Activated naive CD8-positive, alpha-beta T cell (primary cell): ENCODE measurements around the gene PARD6G.
A peak's percentile ranks its signal among the peaks of the same experiment; 100 is the strongest.

ENCODE experiments used
- H3K27ac Mint-ChIP-seq: one replicate; pipeline ENCODE4 v1.8.0; 2021; ENCODE audit warnings: mixed read lengths
- H3K27me3 Mint-ChIP-seq: one replicate; pipeline ENCODE4 v1.8.0; 2021; ENCODE audit warnings: mixed read lengths
- H3K36me3 Mint-ChIP-seq: one replicate; pipeline ENCODE4 v1.8.0; 2021; ENCODE audit warnings: mixed read lengths
- H3K4me1 Mint-ChIP-seq: one replicate; pipeline ENCODE4 v1.8.0; 2021; ENCODE audit warnings: low read depth, mixed read lengths
- H3K4me3 Mint-ChIP-seq: one replicate; pipeline ENCODE4 v1.8.0; 2021; ENCODE audit warnings: mild to moderate bottlenecking, mixed read lengths
- H3K9me3 Mint-ChIP-seq: one replicate; pipeline ENCODE4 v1.8.0; 2021; ENCODE audit warnings: low read depth, mixed read lengths

Gene PARD6G

DNA sequence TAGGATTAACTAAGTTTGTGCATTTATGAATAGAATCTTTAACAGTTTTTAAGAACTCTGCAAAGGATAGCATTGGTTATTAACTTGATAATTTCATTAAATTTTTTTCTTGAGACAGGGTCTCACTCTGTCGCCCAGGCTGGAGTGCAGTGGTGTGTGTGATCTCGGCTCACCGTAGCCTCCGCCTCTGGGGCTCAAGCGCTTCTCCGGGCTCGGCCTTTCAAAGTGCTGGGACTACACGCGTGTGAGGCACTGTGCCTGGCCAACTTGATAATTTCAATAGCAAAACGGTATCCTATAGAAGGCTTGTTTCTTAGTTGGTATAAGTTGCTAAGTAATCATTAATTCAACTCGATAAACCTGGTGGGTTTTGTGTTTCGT is 100.3 kb downstream of the PARD6G start:
- no peaks in the 10 kb centered on the region for H3K36me3 Mint-ChIP-seq
- H3K27ac Mint-ChIP-seq = peak overlapping the region; percentile 50
- peaks cover 3% of the 10 kb centered on the region for H3K27me3 Mint-ChIP-seq
- peaks cover 13% of the 10 kb centered on the region for H3K4me1 Mint-ChIP-seq
- no peaks in the 10 kb centered on the region for H3K9me3 Mint-ChIP-seq
- peak overlapping the region; percentile 87 for H3K4me3 Mint-ChIP-seq

DNA sequence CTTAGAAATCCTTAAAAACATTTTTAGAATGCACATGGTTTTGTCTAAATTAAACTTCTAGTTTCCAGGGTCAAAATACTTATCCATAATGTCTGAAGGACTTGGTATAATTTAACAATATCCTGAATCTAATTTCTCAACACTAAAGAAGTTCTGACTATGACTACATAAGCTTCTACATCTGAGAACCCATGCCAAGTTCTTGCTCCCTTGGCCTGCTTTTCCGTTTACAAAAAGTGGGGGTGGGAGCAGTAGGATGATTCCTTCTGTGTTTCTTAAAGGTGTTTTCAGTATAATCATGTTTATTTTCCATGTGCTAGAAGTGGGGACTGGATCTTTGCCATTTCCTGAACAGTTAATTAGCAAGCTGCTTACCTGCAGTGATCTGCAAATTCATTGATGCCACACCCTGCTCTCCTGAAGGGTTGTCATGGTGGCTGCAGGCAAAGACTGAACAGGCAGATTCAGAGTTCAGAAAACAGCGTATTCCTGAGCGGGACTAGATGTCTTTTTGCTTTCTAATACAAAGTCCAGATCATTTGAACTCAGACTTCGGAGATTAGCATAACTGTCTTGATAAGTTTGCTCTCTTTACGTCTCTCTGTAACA is 102.0 kb downstream of the PARD6G start:
- Mint-ChIP-seq H3K27me3 (peaks cover 3% of the 10 kb centered on the region), H3K9me3 (no peaks in the 10 kb centered on the region), H3K27ac (no peak overlapping the region), H3K36me3 (peaks cover 1% of the 10 kb centered on the region), H3K4me1 (peaks cover 13% of the 10 kb centered on the region), H3K4me3 (no peak overlapping the region)

DNA sequence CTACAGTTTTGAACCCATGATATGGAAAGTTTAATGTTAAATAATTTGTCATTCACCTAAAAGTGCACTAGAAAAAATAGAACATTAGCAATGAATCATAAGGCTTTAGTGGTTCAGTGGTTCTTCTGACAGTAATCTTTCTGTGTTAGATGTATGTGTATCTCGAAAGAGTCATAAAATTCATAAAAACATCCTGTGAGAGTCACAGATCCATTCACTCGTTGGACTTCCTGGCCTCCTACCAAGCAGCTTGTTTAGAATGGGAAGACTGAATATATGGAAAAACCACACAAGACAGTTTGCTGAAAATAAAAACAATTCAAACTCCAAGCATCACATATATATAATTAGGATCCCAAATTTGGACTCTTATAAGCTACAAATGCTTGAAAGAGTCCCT is 103.4 kb downstream of the PARD6G start:
- Mint-ChIP-seq H3K36me3 (peaks cover 5% of the 10 kb centered on the region), H3K9me3 (no peaks in the 10 kb centered on the region), H3K4me1 (peaks cover 13% of the 10 kb centered on the region), H3K4me3 (no peak overlapping the region), H3K27me3 (no peaks in the 10 kb centered on the region), H3K27ac (no peak overlapping the region)

DNA sequence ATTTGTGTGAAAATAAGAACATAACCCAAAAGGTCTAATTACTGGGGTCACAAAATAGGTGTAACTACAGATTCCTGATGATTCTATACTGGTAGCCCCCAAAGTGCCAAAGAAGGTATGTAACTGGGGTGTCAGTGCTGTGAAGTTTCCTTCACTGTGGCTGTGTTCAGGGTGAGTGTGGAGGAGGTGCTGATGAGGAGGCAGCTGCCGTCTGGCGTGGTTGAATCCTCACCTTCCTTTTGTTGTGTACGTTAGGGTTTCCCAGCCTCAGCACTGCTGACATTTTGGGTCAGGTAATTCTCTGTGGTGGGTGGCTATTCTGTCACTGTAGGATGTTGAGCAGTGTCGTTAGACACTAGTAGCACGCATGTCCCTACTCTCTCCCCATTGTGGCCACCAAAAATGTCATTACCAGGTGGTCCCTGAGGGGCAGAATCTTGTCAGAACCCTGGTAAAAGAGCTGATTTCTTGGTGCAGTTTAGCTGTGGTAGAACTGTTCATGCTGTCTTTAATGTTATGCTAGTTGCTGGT is 106.8 kb downstream of the PARD6G start:
- Mint-ChIP-seq H3K36me3 (peaks cover 14% of the 10 kb centered on the region), H3K4me1 (no peaks in the 10 kb centered on the region), H3K4me3 (no peak overlapping the region), H3K9me3 (no peaks in the 10 kb centered on the region), H3K27ac (no peak overlapping the region), H3K27me3 (no peaks in the 10 kb centered on the region)

DNA sequence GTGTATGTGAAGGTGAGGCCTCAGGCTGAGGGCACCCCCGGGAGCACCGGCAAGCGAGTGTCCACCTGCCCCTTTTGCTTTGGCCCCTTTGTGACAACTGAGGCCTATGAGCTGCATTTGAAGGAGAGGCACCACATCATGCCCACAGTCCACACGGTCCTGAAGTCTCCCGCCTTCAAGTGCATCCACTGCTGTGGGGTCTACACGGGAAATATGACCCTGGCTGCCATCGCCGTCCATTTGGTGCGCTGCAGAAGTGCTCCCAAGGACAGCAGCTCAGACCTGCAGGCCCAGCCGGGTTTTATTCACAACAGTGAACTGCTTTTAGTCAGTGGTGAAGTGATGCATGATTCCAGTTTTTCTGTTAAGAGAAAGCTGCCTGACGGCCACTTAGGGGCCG is 109.3 kb downstream of the PARD6G start:
- H3K4me1 Mint-ChIP-seq = peaks cover 3% of the 10 kb centered on the region
- H3K9me3 Mint-ChIP-seq = no peaks in the 10 kb centered on the region
- H3K36me3 Mint-ChIP-seq = peaks cover 19% of the 10 kb centered on the region
- no peaks in the 10 kb centered on the region for H3K27me3 Mint-ChIP-seq
- H3K4me3 Mint-ChIP-seq = no peak overlapping the region
- no peak overlapping the region for H3K27ac Mint-ChIP-seq

DNA sequence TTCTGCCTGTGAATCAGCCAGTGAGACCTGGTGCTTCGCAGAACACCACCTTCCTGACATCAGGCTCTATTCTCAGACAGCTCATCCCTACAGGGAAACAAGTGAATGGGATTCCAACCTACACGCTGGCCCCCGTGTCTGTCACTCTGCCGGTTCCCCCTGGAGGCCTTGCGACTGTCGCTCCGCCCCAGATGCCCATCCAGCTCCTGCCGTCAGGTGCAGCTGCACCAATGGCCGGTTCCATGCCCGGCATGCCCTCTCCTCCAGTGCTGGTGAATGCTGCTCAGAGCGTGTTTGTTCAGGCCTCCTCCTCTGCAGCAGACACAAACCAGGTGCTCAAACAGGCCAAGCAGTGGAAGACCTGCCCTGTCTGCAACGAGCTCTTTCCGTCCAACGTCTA is 110.2 kb downstream of the PARD6G start:
- peaks cover 19% of the 10 kb centered on the region for H3K36me3 Mint-ChIP-seq
- no peaks in the 10 kb centered on the region for H3K27me3 Mint-ChIP-seq
- peaks cover 10% of the 10 kb centered on the region for H3K4me1 Mint-ChIP-seq
- no peak overlapping the region for H3K27ac Mint-ChIP-seq
- no peak overlapping the region for H3K4me3 Mint-ChIP-seq
- H3K9me3 Mint-ChIP-seq = no peaks in the 10 kb centered on the region

DNA sequence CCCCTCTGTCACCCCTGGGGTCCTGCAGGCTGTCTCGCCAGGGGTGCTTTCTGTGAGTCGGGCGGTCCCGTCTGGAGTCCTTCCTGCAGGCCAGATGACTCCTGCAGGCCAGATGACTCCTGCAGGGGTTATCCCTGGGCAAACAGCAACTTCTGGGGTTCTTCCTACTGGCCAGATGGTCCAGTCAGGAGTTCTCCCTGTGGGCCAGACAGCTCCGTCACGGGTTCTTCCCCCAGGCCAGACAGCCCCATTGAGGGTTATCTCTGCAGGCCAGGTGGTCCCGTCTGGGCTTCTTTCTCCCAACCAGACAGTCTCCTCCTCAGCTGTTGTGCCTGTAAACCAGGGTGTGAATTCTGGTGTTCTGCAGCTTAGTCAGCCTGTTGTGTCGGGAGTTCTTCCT is 110.6 kb downstream of the PARD6G start:
- peaks cover 21% of the 10 kb centered on the region for H3K36me3 Mint-ChIP-seq
- H3K4me1 Mint-ChIP-seq = peaks cover 14% of the 10 kb centered on the region
- H3K27ac Mint-ChIP-seq = no peak overlapping the region
- H3K27me3 Mint-ChIP-seq = no peaks in the 10 kb centered on the region
- no peak overlapping the region for H3K4me3 Mint-ChIP-seq
- H3K9me3 Mint-ChIP-seq = no peaks in the 10 kb centered on the region

DNA sequence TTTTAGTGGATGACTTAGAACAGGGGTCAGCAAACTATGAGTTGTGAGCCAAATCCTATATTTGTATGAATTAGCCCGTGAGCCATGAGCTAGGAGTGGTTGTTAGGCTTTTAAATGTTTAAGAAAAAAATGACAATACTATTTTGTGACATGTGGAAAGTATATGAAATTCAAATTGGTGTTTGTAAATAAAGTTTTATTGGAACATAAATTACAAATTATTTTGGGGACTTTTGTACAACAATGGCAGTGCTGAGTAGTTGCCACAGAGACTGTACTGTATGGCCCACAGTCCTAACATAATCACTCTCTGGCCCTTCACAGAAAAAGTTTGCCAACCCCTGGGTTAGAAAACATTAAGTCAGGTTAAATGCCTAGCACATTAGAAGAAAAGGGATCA is 112.2 kb downstream of the PARD6G start:
- Mint-ChIP-seq H3K4me3 (no peak overlapping the region), H3K4me1 (peaks cover 28% of the 10 kb centered on the region), H3K9me3 (no peaks in the 10 kb centered on the region), H3K27me3 (no peaks in the 10 kb centered on the region), H3K27ac (no peak overlapping the region), H3K36me3 (peaks cover 19% of the 10 kb centered on the region)

DNA sequence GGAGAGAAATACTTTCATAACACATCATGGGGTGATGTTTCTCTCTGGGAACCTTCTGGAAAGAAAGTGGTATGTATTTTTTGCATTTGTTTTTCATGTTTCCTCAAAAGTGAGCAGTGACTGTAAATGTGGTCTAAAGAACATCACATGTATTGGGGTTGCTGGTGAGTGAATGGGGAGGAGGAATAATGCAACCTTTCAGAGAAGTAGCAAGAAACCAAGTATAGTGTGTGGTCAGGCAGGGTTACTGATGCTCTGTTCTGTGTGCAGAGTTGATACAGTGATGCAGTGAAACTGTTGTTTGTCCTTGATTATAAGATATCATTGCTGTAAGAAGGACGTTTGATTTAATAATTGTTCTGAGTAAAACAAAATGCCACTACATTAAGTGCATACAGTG is 114.2 kb downstream of the PARD6G start:
- Mint-ChIP-seq H3K27me3 (no peaks in the 10 kb centered on the region), H3K36me3 (peaks cover 19% of the 10 kb centered on the region), H3K4me1 (peaks cover 40% of the 10 kb centered on the region), H3K4me3 (no peak overlapping the region), H3K27ac (peak overlapping the region; percentile 22), H3K9me3 (no peaks in the 10 kb centered on the region)

DNA sequence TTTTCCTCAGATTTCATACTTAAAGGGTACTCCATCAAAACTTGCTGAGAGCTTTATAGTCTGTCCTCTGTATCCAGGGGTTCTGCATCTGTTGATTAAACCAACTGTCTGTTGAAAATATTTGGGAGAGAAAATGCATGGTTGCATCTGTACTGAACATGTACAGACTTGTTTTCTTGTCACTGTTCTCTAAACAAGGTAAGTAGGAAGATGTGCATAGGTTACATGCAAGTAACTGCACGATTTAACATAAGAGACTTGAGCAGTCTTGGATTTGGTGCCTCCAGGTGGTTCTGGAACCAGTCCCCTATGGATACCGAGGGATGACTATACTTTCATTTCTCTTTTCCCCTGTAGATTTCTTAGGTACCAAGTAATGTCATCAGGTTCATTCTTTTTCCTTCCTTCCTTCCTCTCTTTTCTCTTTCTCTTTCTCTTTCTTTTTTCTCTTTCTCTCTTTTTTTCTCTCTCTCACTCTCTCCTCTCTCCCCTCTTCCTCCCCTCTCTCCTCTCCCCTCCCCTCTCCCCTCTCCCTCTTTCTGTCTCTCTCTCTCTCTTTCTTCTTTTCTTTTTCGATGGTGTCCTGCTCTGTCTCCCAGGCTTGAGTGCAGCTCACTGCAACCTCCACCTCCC is 115.0 kb downstream of the PARD6G start:
- H3K36me3 Mint-ChIP-seq = peaks cover 18% of the 10 kb centered on the region
- no peak overlapping the region for H3K4me3 Mint-ChIP-seq

DNA sequence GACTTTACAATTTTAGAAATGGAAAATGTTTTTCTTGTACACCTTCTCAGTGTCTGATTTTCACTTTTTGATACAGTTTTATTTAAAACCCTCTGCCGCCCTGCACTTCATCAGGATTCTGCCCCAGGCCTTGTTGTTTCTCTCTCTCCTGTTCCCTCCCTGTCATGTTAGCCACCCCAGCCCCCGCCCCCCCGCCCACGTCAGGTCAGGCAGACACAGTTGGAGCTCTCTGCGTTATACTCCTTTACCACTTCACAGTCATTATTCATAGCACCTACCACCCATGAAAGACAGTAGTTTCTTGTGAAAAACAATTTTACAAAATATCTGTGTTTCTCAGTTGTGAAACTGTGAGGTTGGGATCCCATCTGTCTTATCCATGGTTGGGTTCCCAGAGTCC is 116.8 kb downstream of the PARD6G start:
- no peaks in the 10 kb centered on the region for H3K27me3 Mint-ChIP-seq
- peak overlapping the region; percentile 68 for H3K27ac Mint-ChIP-seq
- no peaks in the 10 kb centered on the region for H3K9me3 Mint-ChIP-seq
- H3K4me1 Mint-ChIP-seq = peaks cover 62% of the 10 kb centered on the region
- peaks cover 20% of the 10 kb centered on the region for H3K36me3 Mint-ChIP-seq
- H3K4me3 Mint-ChIP-seq = peak overlapping the region; percentile 42

More for the DNA sequence above, 115.0 kb downstream of the PARD6G start:
- Mint-ChIP-seq H3K27me3 (no peaks in the 10 kb centered on the region), H3K4me1 (peaks cover 48% of the 10 kb centered on the region), H3K9me3 (no peaks in the 10 kb centered on the region), H3K27ac (no peak overlapping the region)

DNA sequence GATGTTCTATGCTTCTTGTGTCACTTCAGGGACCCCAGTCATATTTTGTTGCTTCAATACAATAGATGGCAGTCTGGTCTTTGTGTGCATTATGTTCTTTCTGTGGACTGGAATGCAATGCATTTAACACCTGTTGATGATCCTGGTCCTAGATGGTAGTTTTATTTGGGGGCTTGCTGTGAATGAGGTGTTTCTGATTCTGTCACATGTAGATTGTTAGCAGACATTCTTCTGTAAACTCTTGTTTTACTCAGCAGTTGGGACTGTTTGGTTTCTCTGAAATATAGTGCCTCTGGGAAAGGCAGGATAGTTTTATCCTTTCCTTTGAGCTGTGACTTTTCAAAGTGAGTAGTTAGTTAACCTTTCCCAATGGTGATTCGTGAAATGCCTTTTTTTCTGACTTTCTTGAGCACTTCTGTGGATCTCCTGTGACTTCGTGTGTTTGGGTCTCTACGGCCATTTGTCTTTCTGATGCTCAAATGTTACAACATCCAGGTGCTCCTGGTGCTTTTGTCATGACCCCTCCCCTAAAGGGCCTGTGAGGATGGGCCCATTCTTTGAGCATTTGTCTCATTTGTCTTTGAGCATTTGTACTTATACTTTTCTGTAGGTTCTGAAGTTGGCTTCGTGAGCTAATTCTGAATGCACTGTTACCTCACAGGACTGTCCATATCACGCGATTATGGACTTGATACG is 117.5 kb downstream of the PARD6G start:
- Mint-ChIP-seq H3K27ac (peak overlapping the region; percentile 68), H3K4me1 (peaks cover 62% of the 10 kb centered on the region), H3K4me3 (no peak overlapping the region), H3K27me3 (no peaks in the 10 kb centered on the region), H3K36me3 (peaks cover 20% of the 10 kb centered on the region), H3K9me3 (no peaks in the 10 kb centered on the region)

DNA sequence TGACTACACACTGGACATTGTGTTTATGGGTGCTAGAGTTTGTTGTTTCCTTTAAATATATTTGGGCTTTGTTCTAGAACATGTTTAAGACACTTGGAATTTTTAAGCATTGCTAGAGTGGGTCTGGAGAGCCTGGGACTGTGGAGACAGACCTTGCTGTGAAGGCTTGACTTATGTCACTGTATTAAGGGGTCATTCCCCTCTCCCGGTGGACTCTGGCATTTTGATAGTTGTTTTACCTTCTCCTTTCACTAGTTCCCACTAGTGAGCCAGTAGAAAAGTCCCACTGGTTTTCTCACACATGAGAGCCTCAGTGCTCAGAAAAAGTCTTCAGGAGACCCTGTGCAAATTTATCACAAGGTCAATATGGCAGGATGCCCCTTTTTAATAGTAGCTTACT is 119.7 kb downstream of the PARD6G start:
- Mint-ChIP-seq H3K4me1 (peaks cover 61% of the 10 kb centered on the region), H3K36me3 (peaks cover 20% of the 10 kb centered on the region), H3K27me3 (no peaks in the 10 kb centered on the region), H3K4me3 (peak overlapping the region; percentile 55), H3K9me3 (no peaks in the 10 kb centered on the region), H3K27ac (no peak overlapping the region)

DNA sequence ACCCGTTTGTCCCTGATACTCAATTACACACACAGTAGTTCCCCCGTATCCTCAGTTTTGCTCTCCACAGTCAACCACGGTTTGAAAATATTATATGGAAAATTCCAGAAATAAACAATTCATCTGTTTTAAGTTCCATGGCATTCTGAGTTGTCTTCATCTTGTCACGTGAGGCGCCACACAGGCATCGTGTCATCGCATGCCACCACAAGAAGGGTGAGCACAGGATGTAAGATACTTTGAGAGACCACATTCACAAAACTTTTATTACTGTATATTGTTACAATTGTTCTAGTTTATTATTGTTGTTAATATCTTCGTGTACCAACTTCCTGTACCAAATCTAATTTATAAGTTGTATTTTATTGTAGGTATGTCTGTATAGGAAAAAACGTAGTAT is 120.5 kb downstream of the PARD6G start:
- Mint-ChIP-seq H3K4me3 (peak overlapping the region; percentile 68), H3K4me1 (peaks cover 56% of the 10 kb centered on the region), H3K36me3 (peaks cover 23% of the 10 kb centered on the region), H3K27ac (peak overlapping the region; percentile 19), H3K9me3 (no peaks in the 10 kb centered on the region), H3K27me3 (no peaks in the 10 kb centered on the region)

DNA sequence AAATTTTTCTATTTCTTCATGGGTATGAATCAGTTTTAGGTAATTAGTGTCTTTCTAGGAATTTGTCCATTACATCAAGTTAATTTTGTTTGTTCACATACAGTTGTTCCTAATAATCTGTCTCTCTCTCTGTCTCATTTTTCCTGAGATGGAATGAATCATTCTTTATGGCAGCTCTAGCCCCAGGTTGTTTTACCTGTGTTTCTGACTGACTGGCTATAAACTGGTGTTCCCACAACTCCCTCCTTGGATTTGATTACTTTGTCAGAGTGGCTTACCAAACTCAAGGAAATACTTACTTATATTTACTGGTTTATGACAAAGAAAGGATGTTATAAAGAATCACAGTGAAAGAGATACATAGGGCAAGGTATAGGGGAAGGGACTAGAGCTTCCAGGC is 123.2 kb downstream of the PARD6G start:
- no peak overlapping the region for H3K27ac Mint-ChIP-seq
- peaks cover 37% of the 10 kb centered on the region for H3K4me1 Mint-ChIP-seq
- H3K9me3 Mint-ChIP-seq = no peaks in the 10 kb centered on the region
- peaks cover 29% of the 10 kb centered on the region for H3K36me3 Mint-ChIP-seq
- H3K27me3 Mint-ChIP-seq = no peaks in the 10 kb centered on the region
- H3K4me3 Mint-ChIP-seq = no peak overlapping the region
